Transverse colon (tissue), 4 donors: ENCODE results near the gene ADSL.

Experiments used
- CTCF ChIP-seq, 5 experiments: fragments of 200-600 bp in 3 of 5; fragments of 450-650 bp in 2 of 5; sonication (generic) in 3 of 5; IDR thresholded peaks; 1 replicate in 2 of 5; 2 replicates in 3 of 5; pipeline ENCODE4 v1.5.1; 2016 to 2017; ENCODE audit warnings: antibody characterized with exemption in 5 of 5, inconsistent platforms in 3 of 5, mild to moderate bottlenecking in 2 of 5, moderate library complexity in 1 of 5
- EP300 ChIP-seq: sonication (generic); formaldehyde crosslinking; IDR thresholded peaks from one replicate; pipeline ENCODE4 v1.6.1; 2017; ENCODE audit warnings: antibody characterized with exemption, low read depth
- POLR2A ChIP-seq: fragments of 450-650 bp; IDR thresholded peaks from one replicate; pipeline ENCODE4 v1.6.1; 2016; ENCODE audit warnings: antibody characterized with exemption, mild to moderate bottlenecking, moderate library complexity
- POLR2AphosphoS5 ChIP-seq, 3 donors: sonication (generic); formaldehyde crosslinking; IDR thresholded peaks; one replicate each; pipeline ENCODE4 v1.6.1; 2016; ENCODE audit warnings: antibody characterized with exemption in 3 of 3

GRCh38 chr22:40413873-40414272 is 67.6 kb downstream of the ADSL start:
- TF ChIP-seq CTCF (IDR thresholded peaks at IDR 0.05) = no peak
- TF ChIP-seq POLR2A = no peak
- TF ChIP-seq EP300 = no peak
- TF ChIP-seq POLR2AphosphoS5 (IDR thresholded peaks at IDR 0.05) = no peak
